HG03196 (cell line): ENCODE data around the gene IQCM.

Source experiments
- ATAC-seq: cut with Tn5 transposase; IDR thresholded peaks from one replicate; pipeline ENCODE4 v1.9.1; 2021; ENCODE audit not compliant: unreplicated experiment

The IQCM gene

DNA sequence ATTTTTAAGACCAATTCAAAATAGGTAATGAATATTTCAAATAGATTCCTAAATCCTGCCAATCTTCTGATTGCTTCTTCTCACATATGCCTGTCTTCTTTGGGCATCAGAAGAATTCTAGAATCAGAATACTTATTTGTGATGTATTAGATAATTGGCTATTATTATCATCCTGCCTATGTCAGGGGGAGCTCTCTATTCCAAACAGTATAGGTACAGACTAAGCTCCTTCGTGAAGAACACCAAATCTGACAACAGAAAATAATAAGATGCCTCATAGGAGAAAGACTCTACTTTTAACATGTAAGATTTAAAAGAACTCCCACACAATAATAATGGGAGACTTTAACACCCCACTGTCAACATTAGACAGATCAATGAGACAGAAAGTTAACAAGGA is at the start of gene IQCM:
IQCM (minus strand) TSS at position 101 of the 400 bp plus-strand sequence. CDS start 73,152 bp downstream, outside the sequence.
- ATAC-seq, result no peak

GRCh38 chr4:149857446-149857845 is 41.8 kb upstream of the IQCM start:
- ATAC-seq, result no peak

DNA sequence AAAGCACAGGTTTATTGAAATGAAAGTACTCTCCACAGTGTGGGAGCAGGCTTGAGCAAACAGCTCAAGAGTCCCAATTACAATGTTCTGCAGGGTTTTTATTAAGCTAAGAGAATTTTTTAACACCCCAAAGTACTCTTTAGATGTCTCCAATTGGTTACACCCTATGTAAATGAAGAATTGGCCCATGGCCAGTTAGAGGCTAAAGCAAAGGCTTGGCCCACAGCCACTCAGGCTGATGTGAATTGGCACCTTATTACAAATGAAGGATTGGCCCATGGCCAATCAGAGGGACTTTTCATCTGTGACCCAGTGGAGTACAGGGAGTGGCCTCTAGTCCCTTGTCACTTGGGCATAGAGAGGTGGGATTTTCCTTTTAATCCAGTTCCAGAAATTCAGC is 30.1 kb upstream of the IQCM start:
- no peak for ATAC-seq

- no peak for ATAC-seq
Observed at GRCh38 chr4:149841686-149842085, 26.0 kb upstream of the IQCM start.

DNA sequence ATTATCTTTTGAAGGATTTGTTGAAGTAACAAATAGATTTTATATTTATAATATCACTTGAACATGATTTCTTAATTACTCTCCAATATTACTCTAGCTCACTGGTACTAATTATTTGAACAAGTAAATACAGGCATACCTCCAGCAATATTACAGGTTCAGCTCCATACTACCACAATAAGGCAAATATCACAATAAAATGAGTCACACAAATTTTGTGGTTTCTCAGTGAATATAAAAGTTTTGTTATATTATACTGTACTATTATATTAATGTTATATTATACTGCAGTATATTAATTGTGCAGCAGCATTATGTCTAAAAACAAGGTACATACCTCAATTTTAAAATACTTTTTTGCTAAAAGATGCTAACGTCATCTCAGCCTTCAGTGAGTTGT is 22.4 kb upstream of the IQCM start:
- no peak for ATAC-seq

- no peak for ATAC-seq
Observed at GRCh38 chr4:149836546-149836945, 20.9 kb upstream of the IQCM start.

DNA sequence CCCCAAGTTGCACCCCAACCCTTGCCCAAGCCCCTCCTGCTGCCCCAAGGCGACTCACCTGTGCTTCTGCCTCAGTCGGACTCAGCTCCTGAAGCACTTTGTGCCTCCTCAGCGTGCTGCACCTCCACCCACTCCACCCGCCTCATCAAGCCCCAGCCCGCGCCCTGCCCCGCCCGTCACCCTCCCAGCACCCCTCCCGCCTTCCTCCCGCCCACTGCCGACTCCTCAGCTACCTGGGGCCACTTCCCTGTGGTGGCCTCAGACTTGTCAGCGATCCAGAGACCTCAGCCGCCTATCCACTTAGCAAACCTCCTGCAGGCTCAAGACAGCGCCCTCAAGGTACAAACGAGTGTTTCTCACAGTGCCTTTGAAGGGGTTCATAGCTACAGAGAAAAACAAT is 19.6 kb upstream of the IQCM start:
- ATAC-seq, result no peak

DNA sequence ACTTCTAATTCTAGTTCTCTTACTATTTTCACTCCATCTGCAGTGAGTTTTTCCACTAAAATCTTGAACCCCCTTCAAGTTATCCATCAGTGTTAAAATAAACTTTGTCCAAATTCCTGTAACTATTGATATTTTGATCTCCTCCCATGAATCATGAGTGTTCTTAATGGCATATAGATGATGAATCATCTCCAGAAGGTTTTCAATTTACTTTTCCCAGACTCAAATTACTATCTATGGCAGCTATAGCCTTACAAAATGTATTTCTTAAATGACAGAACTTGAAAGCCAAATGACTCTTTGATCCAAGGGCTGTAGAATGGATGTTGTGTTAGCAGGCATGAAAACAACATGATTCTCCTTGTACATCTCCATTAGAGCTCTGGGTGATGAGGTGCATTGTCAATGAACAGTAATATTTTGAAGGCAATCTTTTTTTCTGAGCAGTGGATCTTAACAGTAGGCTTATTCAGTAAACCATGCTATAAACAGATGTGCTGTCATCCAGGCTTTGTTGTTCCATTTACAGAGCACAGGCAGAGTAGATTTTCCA is 16.1 kb upstream of the IQCM start:
- no peak for ATAC-seq

GRCh38 chr4:149830823-149831222 is 15.2 kb upstream of the IQCM start:
- no peak for ATAC-seq

DNA sequence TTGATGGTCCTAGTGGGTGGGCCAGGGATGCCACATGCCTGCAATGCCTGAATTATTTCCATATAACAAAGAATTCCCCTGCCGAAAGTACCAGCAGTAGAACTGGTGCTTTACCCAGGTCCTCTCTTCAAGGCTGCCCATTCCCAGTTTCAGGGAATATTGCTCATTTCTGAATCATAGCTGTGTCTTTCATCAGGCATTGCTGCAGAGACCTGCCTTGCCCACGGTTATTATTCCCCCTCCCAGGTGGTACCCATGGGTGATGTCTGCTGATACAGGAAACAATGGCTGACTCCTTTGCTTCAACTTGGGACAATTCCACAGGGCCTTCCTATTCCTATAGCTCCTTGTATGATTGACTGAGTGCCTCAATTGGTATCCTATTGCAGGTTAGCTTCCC is 9.7 kb upstream of the IQCM start:
- no peak for ATAC-seq

- no peak for ATAC-seq
Observed at GRCh38 chr4:149823769-149824221, 8.2 kb upstream of the IQCM start.

DNA sequence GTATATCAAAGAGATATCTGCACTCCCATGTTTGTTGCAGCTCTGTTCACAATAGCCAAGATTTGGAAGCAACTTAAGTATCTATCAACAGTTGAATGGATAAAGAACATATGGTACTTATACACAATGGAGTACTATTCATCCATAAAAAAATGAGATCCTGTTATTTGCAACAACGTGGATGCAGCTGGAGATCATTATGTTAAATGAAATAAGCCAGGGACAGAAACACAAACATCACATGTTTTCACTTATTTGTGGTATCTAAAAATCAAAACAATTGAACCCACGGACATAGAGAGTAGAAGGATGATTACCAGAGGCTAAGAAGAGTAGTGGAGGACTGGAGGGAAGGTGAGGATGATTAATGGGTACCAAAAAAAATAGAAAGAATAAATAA is 14.2 kb downstream of the IQCM start:
- ATAC-seq, result no peak

- ATAC-seq, result no peak
Observed at GRCh38 chr4:149799546-149799945, 16.1 kb downstream of the IQCM start.

DNA sequence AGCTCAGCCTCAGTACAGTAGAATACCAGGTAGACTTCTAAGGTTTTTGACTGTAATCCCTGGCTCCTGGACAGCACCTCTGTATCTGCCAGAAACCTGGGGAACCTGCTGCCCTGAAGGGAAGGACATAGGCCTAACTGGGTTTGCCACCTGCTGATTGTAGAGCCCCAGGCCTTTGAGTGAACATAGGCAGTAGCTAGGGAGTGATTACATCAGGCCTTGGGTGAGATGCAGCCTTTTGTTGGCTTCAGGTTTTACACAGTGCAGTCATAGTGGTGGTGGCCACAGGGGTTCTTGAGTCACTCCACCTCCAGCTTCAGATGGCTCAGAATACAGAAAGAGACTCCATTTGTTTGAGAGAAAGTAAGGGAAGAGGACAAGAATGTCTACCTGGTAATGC is 19.3 kb downstream of the IQCM start:
- no peak for ATAC-seq

GRCh38 chr4:149795256-149795655 is 20.4 kb downstream of the IQCM start:
- ATAC-seq, result no peak

- ATAC-seq, result no peak
Observed at GRCh38 chr4:149794352-149794751, 21.3 kb downstream of the IQCM start.

DNA sequence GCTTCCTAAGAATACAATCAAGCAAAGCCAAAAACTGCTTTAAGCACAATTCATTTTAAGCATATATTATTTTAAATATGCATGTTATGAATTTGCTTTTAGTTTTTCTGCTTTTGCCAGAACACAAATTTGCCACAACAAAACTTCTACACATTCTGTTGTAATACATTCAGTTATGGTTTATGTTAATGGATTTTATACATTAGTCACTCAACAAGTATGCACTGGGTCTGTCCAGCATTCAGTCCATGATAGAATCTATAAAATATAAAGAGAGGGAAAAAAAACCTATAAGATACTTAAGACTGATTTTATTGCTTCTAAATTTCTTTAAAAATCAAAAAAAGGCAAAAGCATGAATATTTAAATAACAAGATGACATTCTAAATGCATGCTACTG is 22.2 kb downstream of the IQCM start:
- ATAC-seq, result no peak

DNA sequence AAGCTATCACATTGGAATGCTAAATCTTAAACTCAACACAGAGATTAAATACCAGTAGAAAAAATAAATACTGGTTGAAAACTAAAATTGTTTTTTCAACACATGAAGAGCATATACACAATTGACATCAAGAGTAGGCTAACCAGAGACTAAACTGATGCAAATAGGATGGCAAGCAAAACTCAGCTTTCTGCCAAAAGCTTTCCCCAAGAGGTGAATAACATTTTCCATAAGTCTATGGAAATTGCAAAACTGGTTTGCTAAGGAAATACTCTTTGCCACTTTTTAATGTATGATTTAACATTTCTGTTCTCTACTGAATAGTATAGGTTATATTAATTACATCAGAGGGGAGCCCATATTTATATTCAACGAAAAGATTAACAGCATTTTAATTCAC is 23.8 kb downstream of the IQCM start:
- ATAC-seq, result no peak

GRCh38 chr4:149790172-149790907 is 25.3 kb downstream of the IQCM start:
- no peak for ATAC-seq

DNA sequence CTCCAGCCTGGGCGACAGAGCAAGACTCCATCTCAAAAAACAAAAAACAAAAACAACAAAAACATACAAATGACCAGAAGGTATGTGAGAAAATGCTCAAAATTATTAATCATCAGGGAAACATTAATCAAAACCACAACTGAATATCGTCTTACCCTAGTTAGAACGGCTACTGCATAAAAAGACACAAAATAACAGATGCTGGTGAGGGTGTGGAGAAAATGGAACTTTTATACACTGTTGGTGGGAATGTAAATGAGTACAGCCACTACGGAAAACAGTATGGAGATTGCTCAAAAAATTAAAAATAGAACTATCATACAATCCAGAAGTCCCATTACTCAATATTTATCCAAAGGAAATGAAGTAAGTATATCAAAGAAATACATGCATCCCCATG is 27.3 kb downstream of the IQCM start:
- ATAC-seq, result no peak

- ATAC-seq, result no peak
Observed at GRCh38 chr4:149785696-149786431, 29.8 kb downstream of the IQCM start.

GRCh38 chr4:149784018-149784417 is 31.6 kb downstream of the IQCM start:
- ATAC-seq, result no peak
